Kidney capillary endothelial cell (primary cell): ENCODE data around the gene CTSD.

Experiments used
- DNase-seq: peaks from one replicate; pipeline ENCODE4 v3.0.0-alpha.2; 2018; ENCODE audit warnings: low spot score

CTSD gene

GRCh38 chr11:1744891-1745700 is 18.6 kb downstream of the CTSD start:
- no peak for DNase-seq

GRCh38 chr11:1744137-1744886 is 19.4 kb downstream of the CTSD start:
- no peak for DNase-seq

DNA sequence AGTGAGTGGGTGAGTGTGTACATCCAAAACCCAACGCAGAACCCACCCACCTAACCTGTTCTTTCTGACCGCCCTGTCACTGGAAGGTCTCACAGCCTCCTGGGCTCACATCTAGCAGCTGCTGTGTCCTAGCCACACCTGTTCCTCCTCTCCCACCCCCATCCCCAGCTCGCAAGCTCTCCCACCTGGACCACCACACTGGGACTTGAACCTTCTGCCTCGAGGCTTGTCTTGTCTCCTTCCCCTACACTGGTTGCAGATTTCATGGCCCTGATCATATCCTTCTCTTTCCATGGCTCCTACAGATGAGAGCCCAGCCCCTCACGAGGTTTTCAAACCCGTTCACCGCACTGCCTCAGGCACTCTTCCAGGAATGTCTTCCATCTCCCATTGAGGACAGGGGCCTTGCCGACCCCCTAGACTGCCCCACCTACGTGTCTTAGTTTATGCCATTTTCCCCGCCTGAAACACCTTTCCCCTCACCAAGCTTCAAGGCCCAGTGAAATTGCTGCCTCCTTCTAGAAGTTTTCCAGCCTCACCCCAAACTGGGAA is 20.1 kb downstream of the CTSD start:
- DNase-seq: no peak

DNA sequence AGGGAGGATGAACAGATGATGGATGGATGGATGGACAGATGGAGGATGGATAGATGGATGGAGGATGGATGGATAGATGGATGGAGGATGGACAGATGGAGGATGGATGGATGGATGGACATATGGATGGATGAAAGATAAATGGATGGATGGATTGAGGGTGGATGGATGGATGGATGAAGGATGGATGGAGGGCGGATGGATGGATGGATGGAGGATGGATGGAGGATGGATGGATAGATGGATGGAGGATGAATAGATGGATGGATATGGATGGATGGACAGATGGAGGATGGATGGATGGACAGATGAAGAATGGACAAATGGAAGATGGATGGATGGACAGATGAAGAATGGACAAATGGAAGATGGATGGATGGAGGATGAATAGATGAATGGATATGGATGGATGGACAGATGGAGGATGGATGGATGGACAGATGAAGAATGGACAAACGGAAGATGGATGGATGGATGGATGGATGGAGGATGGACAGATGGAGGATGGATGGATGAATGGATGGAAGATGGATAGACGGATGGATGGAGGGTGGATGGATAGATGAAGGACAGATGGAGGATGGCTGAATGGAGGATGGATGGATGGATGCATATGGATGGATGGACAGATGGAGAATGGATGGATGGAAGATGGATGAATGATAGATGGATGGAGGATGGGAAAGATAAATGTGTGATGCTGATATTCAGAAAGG is 20.7 kb downstream of the CTSD start:
- DNase-seq: no peak

- no peak for DNase-seq
Observed at GRCh38 chr11:1742371-1742770, 21.4 kb downstream of the CTSD start.

GRCh38 chr11:1741741-1742140 is 22.0 kb downstream of the CTSD start:
- DNase-seq: no peak

GRCh38 chr11:1740786-1741530 is 22.8 kb downstream of the CTSD start:
- no peak for DNase-seq

DNA sequence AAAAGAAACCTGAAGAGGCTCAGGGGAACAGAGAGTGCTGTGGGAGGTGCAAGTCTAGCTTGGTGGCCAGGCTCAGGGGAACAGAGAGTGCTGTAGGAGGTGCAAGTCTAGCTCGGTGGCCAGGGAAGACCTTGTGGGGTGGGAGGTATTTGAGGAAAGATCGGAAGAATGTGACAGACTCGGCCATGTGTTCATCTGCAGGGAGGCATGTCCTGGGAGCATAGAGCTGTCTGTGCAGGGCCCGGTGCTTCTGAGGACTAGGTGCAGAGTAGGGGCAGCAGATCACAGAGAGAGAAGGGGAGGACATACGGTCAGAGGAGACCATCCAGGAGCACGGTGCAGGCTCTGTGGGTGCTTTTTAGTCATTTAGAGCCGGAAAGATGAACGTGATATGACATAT is 24.2 kb downstream of the CTSD start:
- no peak for DNase-seq

DNA sequence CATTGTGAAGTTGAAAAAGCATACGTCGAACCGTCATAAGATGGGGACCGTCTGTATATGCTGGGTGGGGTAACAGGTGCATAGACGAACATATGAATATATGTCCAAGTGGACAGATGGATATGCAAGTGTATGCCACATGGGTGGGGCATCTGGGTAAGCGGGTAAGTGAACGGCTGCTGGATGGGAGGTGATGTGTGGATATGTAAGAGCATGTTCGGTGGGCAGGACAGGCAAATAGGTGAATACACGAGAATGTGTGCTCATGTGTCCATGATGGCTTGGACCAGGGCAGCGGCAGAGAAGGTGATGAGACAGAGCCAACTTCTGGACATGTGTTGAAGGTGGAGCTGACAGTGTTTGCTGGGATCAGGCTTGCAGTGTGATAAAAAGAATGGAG is 25.3 kb downstream of the CTSD start:
- no peak for DNase-seq

- DNase-seq: no peak
Observed at GRCh38 chr11:1737080-1737757, 26.5 kb downstream of the CTSD start.

- no peak for DNase-seq
Observed at GRCh38 chr11:1736447-1736992, 27.2 kb downstream of the CTSD start.

DNA sequence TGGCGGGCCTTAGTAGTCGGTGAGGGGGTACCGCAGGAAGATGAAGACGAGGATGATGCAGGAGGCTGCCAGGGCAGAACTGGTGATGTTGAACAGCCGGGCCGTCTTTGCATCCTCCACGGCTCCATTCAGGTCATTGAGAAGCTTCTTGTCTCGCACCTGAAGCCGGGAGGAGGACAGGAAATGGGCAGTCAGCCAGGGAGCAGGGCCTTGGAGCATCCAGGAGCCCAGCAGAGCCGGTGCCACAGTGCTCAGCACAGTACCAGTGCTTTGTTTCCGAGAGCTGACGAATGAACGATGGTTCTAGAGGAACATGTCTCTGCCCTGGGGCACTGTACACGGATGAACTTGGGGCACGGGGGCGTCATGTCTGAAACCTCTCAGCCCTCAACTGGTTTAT is 28.5 kb downstream of the CTSD start:
- no peak for DNase-seq

- DNase-seq: no peak
Observed at GRCh38 chr11:1734641-1735081, 29.1 kb downstream of the CTSD start.

DNA sequence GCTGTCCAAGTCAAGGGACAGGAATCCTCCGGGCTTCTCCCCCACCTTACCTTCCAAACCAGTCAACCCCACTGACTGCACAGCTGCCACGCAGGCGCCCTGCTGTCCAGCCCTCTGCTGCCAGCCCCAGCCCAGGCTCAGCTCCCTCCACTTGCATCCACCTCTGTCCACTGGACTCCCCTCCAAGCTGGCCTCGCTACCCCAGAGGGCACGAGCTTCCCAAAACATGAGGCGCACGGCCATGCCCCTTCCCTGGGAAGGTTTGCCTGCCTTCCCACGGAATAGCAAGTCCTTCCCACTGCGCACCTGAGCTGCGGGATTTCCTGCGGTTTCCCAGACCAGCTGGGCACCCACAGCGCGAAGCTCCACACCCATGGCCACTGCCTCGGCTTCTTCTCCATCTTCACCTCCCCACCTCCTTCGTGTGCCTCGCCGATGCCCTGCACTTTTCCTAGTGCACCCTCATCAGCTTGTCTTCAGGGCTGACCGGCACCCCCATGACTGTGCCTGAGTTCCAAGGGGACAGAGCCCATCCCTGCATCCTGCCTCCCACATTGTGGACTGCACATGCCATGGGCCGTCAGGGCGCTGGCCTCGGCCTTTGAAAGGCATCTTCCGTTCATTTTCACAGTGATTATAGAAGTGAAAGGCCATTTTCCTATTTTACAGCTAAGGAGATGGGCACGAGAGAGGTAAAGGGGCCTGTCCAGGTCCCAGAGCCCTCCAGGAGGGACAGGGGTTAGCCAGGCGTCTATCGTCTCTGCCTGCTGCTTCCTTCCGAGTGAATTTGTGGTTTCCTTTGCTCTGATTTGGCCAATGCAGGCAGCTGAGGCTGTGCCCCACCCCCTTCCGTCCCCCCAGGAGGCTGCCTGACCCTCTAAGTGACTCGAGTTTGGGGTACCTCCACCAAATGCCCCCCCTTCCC is 29.7 kb downstream of the CTSD start:
- DNase-seq: no peak

DNA sequence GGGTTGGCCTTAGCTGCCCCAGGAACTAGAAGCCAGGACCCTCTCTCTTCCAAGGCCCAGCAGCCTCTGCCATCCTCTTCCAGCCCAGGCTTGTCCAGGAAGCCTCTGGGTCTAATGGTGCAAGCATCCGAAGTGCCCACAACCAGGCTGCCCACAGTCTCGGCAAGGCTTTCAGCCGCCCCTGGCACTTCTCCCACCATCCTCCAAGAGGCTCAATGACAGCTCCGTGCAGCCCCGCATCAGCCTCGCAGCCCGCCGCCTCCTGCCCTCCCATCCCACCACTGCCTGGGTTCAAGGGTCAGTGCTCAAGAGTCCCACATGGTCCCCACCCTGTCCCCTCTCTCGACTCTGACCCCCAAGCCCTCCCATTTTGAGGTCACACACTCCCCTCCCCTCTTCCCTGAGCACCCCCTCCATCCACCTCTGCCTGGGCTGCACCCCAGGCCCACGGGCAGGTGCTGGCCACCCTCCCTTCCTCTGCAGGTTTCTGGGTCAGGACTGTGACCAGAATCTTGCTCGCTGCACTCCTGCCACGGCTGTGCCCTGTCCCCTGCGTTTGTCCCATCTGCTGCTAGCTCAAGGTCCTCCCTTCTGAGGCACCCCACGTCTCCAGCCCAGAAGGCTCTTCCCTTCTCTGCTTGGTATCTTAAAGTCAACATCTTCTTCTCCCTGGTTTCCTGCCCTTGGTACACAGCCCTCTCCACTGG is 30.6 kb downstream of the CTSD start:
- DNase-seq: no peak

DNA sequence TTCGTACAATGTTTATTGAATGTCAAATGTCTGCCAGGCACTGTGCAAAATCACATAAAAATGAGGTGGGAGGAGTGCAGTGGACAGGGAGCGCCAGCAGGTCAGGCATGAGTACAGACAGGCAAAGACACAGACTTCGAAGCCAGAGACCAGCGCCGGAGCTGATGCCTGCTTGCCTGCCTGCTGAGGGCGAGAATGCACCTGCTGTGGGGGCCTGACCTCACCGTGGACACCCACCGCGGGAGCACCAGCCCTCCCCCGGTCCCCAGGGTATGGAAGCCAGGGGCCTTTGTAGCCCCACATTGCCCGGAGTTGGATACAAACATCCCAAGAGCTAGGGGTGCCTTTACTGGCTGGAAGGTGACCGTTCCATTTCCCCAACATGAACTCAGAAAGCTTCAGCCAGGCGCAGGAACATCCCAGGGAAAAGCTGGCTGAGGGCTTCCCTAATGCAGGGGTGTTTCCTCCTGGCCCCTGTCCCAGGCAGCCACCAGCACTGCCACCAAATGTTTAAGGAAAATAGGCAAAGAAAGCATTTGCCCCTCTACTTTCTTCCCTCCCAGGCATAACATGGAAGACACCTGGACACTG is 31.2 kb downstream of the CTSD start:
- no peak for DNase-seq

- DNase-seq: no peak
Observed at GRCh38 chr11:1731451-1732059, 32.2 kb downstream of the CTSD start.

DNA sequence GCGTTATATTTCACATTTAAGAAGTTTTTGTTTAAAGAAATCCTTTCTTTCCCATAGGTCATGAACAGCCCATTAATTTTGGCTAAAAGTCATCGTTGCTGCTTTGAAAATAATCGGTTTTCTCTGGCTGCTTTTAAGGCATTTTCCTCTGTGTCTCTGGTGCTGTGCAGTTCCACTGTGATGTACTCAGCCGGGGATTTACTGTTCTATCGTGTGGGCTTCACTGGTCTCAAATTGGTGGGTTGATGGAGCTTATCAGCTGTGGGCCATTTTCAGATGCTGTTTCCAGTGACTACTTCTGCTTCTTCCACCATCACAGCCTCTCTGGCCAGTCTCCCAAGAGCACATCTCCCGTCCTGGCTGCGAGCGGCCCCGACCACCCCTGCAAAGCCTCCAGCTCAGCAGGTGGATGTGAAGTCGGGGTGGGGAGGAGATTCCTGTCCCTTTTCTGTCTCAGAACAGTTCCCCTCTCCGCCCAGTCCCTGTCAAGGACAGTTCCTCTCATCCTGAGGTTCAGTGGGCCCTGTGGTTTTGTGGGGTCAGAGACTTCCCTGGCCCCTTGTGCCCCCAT is 33.6 kb downstream of the CTSD start:
- no peak for DNase-seq
